Measurements from ENCODE around the gene DHRSX.

GRCh38 chrX:2495595-2495994 is 5.2 kb downstream of the DHRSX start:
- no peak for TF ChIP-seq CTCF (IDR thresholded peaks at IDR 0.05; ENCODE audit: extremely low read depth in 1 of 2, insufficient read depth in 1 of 2, low read depth in 1 of 2, low read length in 2 of 2)
- TF ChIP-seq POLR2A (IDR thresholded peaks at IDR 0.05; ENCODE audit: low read depth, low read length): no peak
- TF ChIP-seq EZH2 (IDR thresholded peaks at IDR 0.05; ENCODE audit: borderline replicate concordance, low read depth, low read length, severe bottlenecking): no peak
- no peak for TF ChIP-seq MYC (IDR thresholded peaks at IDR 0.05; ENCODE audit: low read depth, low read length)
- TF ChIP-seq JUN (IDR thresholded peaks at IDR 0.05; ENCODE audit: borderline replicate concordance, insufficient read depth, insufficient read length, low read depth): no peak
- TF ChIP-seq, protein P1, sequence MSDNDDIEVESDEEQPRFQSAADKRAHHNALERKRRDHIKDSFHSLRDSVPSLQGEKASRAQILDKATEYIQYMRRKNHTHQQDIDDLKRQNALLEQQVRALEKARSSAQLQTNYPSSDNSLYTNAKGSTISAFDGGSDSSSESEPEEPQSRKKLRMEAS (IDR thresholded peaks at IDR 0.05; ENCODE audit: insufficient read depth, insufficient read length): no peak

All from endothelial cell of umbilical vein (primary cell).